H9 (cell line): Measurements from ENCODE around the gene ACER3. TPM values are rescaled to one million over a fixed set of nuclear protein-coding genes. Genes with fewer than 3 reads are reported as not detected.

Experiments used
- DNase-seq: peaks from one replicate; pipeline ENCODE4 v3.0.0-alpha.2; 2017
- H2AFZ ChIP-seq: one replicate; pipeline ENCODE4 v1.6.1; 2013; ENCODE audit warnings: mild to moderate bottlenecking, low read length, control low read depth, moderate library complexity
- H2AK5ac ChIP-seq: 2 replicates; pipeline ENCODE4 v1.6.1; 2013; ENCODE audit warnings: low read length, control low read depth, mixed read lengths; ENCODE audit not compliant: insufficient read length
- H2BK120ac ChIP-seq: one replicate; pipeline ENCODE4 v1.6.1; 2013; ENCODE audit warnings: low read depth, mild to moderate bottlenecking, low read length, control low read depth, inconsistent platforms; ENCODE audit not compliant: poor library complexity, severe bottlenecking
- H2BK12ac ChIP-seq: 2 replicates; pipeline ENCODE4 v1.6.1; 2013; ENCODE audit warnings: low read length, control low read depth, mixed read lengths, low read depth; ENCODE audit not compliant: insufficient read length
- H2BK15ac ChIP-seq: 2 replicates; pipeline ENCODE4 v1.6.1; 2013; ENCODE audit warnings: low read depth, low read length, control low read depth
- H2BK20ac ChIP-seq: one replicate; pipeline ENCODE4 v1.6.1; 2013; ENCODE audit warnings: low read depth, mild to moderate bottlenecking, low read length, control low read depth, inconsistent platforms; ENCODE audit not compliant: poor library complexity, severe bottlenecking
- H2BK5ac ChIP-seq: 2 replicates; pipeline ENCODE4 v1.6.1; 2013; ENCODE audit warnings: low read length, control low read depth, mixed read lengths; ENCODE audit not compliant: insufficient read length
- H3K14ac ChIP-seq: 2 replicates; pipeline ENCODE4 v1.6.1; 2013; ENCODE audit warnings: low read length, control low read depth; ENCODE audit not compliant: insufficient read depth
- H3K18ac ChIP-seq: 2 replicates; pipeline ENCODE4 v1.6.1; 2013; ENCODE audit warnings: low read depth, mild to moderate bottlenecking, mixed read lengths, low read length, control low read depth; ENCODE audit not compliant: insufficient read length
- H3K23ac ChIP-seq: 2 replicates; pipeline ENCODE4 v1.6.1; 2013; ENCODE audit warnings: low read length, control low read depth, mixed read lengths, low read depth; ENCODE audit not compliant: insufficient read length
- H3K23me2 ChIP-seq: 2 replicates; pipeline ENCODE4 v1.6.1; 2013; ENCODE audit warnings: low read depth, mild to moderate bottlenecking, mixed read lengths, low read length, control low read depth; ENCODE audit not compliant: insufficient read length, poor library complexity, severe bottlenecking
- H3K27ac ChIP-seq: 2 replicates; pipeline ENCODE4 v1.5.1; 2013; ENCODE audit warnings: low read length, control low read depth, mixed read lengths, low read depth; ENCODE audit not compliant: insufficient read length
- H3K27me3 ChIP-seq: 2 replicates; pipeline ENCODE4 v1.6.1; 2013; ENCODE audit warnings: low read length, control low read depth, inconsistent platforms; ENCODE audit not compliant: insufficient read depth
- H3K4ac ChIP-seq: 2 replicates; pipeline ENCODE4 v1.6.1; 2013; ENCODE audit warnings: low read depth, mild to moderate bottlenecking, control low read depth, inconsistent platforms, low read length, moderate library complexity
- H3K4me1 ChIP-seq: 2 replicates; pipeline ENCODE4 v1.6.1; 2013; ENCODE audit warnings: low read length, control low read depth, inconsistent platforms; ENCODE audit not compliant: insufficient read depth
- H3K4me2 ChIP-seq: 2 replicates; pipeline ENCODE4 v1.6.1; 2013; ENCODE audit warnings: low read length, control low read depth, mixed read lengths; ENCODE audit not compliant: insufficient read length, insufficient read depth
- H3K56ac ChIP-seq: 2 replicates; pipeline ENCODE4 v1.6.1; 2013; ENCODE audit warnings: low read depth, mild to moderate bottlenecking, mixed read lengths, low read length, control low read depth; ENCODE audit not compliant: insufficient read length
- H3K79me1 ChIP-seq: 2 replicates; pipeline ENCODE4 v1.6.1; 2013; ENCODE audit warnings: low read depth, mild to moderate bottlenecking, moderate library complexity, low read length, control low read depth, inconsistent platforms; ENCODE audit not compliant: insufficient read depth, poor library complexity, severe bottlenecking
- H3K79me2 ChIP-seq: 2 replicates; pipeline ENCODE4 v1.6.1; 2013; ENCODE audit warnings: low read length, control low read depth, inconsistent platforms; ENCODE audit not compliant: insufficient read depth
- H3K9ac ChIP-seq: 2 replicates; pipeline ENCODE4 v1.6.1; 2013; ENCODE audit warnings: low read length, control low read depth, mixed read lengths; ENCODE audit not compliant: insufficient read length; ENCODE audit errors: extremely low read depth
- H3K9me3 ChIP-seq: one replicate; pipeline ENCODE4 v1.6.1; 2013; ENCODE audit warnings: low read depth, low read length, inconsistent platforms; ENCODE audit not compliant: control insufficient read depth
- H3T11ph ChIP-seq: one replicate; pipeline ENCODE4 v1.6.1; 2013; ENCODE audit warnings: mild to moderate bottlenecking, low read length, control low read depth, inconsistent platforms
- H4K20me1 ChIP-seq: one replicate; pipeline ENCODE4 v1.6.1; 2013; ENCODE audit not compliant: control insufficient read depth, insufficient read length, insufficient read depth
- H4K5ac ChIP-seq: 2 replicates; pipeline ENCODE4 v1.6.1; 2013; ENCODE audit warnings: low read depth, mild to moderate bottlenecking, mixed read lengths, low read length, control low read depth; ENCODE audit not compliant: insufficient read length
- H4K8ac ChIP-seq: replicated peaks from 2 replicates; pipeline ENCODE4 v1.6.1; 2013; ENCODE audit warnings: low read length, control low read depth, mixed read lengths, low read depth; ENCODE audit not compliant: insufficient read length
- H4K91ac ChIP-seq: 2 replicates; pipeline ENCODE4 v1.6.1; 2013; ENCODE audit warnings: low read depth, mild to moderate bottlenecking, moderate library complexity, mixed read lengths, low read length, control low read depth; ENCODE audit not compliant: insufficient read length
- H3K27ac Mint-ChIP-seq, 3 experiments: 2 replicates in 2 of 3; 3 replicates in 1 of 3; pipeline ENCODE4 v1.8.0; 2020 to 2021; ENCODE audit warnings: mixed read lengths in 3 of 3, mild to moderate bottlenecking in 1 of 3, moderate library complexity in 1 of 3
- H3K27me3 Mint-ChIP-seq: 2 replicates; pipeline ENCODE4 v1.8.0; 2021; ENCODE audit warnings: low read depth, mild to moderate bottlenecking, moderate library complexity, mixed read lengths
- H3K36me3 Mint-ChIP-seq, 3 experiments: 2 replicates in 2 of 3; 3 replicates in 1 of 3; pipeline ENCODE4 v1.8.0; 2020 to 2021; ENCODE audit warnings: low read depth in 3 of 3, mixed read lengths in 3 of 3; ENCODE audit not compliant: insufficient read depth in 1 of 3
- H3K4me1 Mint-ChIP-seq, 2 experiments: 2 replicates each; pipeline ENCODE4 v1.8.0; 2020; ENCODE audit warnings: mixed read lengths in 2 of 2
- H3K4me3 Mint-ChIP-seq, 2 experiments: 2 replicates in 1 of 2; 3 replicates in 1 of 2; pipeline ENCODE4 v1.8.0; 2020 to 2021; ENCODE audit warnings: mild to moderate bottlenecking in 2 of 2, mixed read lengths in 2 of 2, moderate library complexity in 1 of 2
- H3K9me3 Mint-ChIP-seq, 2 experiments: 2 replicates in 1 of 2; 3 replicates in 1 of 2; pipeline ENCODE4 v1.8.0; 2020; ENCODE audit warnings: mild to moderate bottlenecking in 2 of 2, mixed read lengths in 2 of 2, moderate library complexity in 1 of 2
- total RNA-seq: library from RNA; stranded (reverse); gene quantifications from 2 replicates; pipeline ENCODE4 v1.2.1, GENCODE V29; 2021
- TF ChIP-seq, protein P1 (sequence below): fragments of 200-600 bp; sonication (generic); conservative IDR thresholded peaks from 3 replicates; pipeline ENCODE4 v1.8.0; 2021; ENCODE audit warnings: antibody characterized with exemption, mild to moderate bottlenecking

Gene ACER3
- total RNA-seq, 1 experiment from 2014 or later, result 14.7 TPM

DNA sequence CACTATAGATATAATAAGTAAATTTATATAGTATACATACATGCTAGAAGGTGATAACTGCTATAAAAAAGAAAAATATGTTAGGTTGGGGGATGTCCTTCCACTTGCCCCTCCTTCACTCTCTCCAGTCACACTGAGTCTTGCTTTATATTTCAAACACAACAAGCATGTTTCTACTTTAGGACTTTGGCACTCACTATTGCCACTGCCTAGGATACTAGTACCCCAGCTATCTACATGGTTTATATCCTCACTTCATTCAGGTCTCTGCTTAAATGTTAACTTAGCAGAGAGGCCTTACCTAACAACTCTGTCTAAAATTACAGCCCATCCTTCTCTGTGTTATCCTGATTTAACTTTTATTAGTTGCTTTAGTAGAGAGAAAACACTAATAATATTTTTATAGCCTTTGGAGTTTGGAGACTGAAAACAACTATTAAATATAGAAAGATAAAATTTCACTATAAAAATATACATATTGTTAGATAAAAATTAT, 134.4 kb downstream of the ACER3 start:
- H3K27ac Mint-ChIP-seq, result no peak overlapping the region
- Histone ChIP-seq H4K20me1 (no peaks in the 10 kb centered on the region), H3K18ac (no peak overlapping the region), H4K8ac (no peak overlapping the region), H2BK5ac (no peak overlapping the region), H2BK20ac (no peak overlapping the region), H2AFZ (no peak overlapping the region), H3K27ac (no peak overlapping the region), H3K9me3 (no peaks in the 10 kb centered on the region), H3K27me3 (no peaks in the 10 kb centered on the region), H3K56ac (no peak overlapping the region), H3K79me2 (no peaks in the 10 kb centered on the region), H4K91ac (no peak overlapping the region), H3K14ac (no peak overlapping the region), H4K5ac (no peak overlapping the region), H3K23ac (no peak overlapping the region), H3K9ac (no peak overlapping the region), H2BK12ac (no peak overlapping the region), H3K4ac (no peak overlapping the region), H2AK5ac (no peak overlapping the region), H3T11ph (no peak overlapping the region), H2BK15ac (no peak overlapping the region), H3K4me2 (no peak overlapping the region), H3K23me2 (no peaks in the 10 kb centered on the region), H3K79me1 (no peaks in the 10 kb centered on the region), H3K4me1 (no peaks in the 10 kb centered on the region; the same call in 1 of the 2 replicates), H2BK120ac (no peak overlapping the region)
- TF ChIP-seq, protein P1, sequence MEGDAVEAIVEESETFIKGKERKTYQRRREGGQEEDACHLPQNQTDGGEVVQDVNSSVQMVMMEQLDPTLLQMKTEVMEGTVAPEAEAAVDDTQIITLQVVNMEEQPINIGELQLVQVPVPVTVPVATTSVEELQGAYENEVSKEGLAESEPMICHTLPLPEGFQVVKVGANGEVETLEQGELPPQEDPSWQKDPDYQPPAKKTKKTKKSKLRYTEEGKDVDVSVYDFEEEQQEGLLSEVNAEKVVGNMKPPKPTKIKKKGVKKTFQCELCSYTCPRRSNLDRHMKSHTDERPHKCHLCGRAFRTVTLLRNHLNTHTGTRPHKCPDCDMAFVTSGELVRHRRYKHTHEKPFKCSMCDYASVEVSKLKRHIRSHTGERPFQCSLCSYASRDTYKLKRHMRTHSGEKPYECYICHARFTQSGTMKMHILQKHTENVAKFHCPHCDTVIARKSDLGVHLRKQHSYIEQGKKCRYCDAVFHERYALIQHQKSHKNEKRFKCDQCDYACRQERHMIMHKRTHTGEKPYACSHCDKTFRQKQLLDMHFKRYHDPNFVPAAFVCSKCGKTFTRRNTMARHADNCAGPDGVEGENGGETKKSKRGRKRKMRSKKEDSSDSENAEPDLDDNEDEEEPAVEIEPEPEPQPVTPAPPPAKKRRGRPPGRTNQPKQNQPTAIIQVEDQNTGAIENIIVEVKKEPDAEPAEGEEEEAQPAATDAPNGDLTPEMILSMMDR, result no peak
- peaks cover 4 to 5% of the 10 kb centered on the region in 2 experiments for H3K4me1 Mint-ChIP-seq
- H3K9me3 Mint-ChIP-seq, result peaks cover 0 to 4% of the 10 kb centered on the region in 2 experiments; a peak in 1 of 5 replicates
- no peak for DNase-seq
- peaks cover 0 to 5% (median 4%) of the 10 kb centered on the region in 3 experiments; a peak in 4 of 7 replicates for H3K36me3 Mint-ChIP-seq
- H3K4me3 Mint-ChIP-seq, result no peak overlapping the region
- no peaks in the 10 kb centered on the region for H3K27me3 Mint-ChIP-seq
